GM20000 (cell line): ENCODE results near the gene PPT2.

Experiments used
- DNase-seq: peaks from one replicate; pipeline ENCODE4 v3.0.0; 2012; ENCODE audit warnings: low spot score
- TF ChIP-seq, protein P1 (sequence below): IDR thresholded peaks from 2 replicates; pipeline ENCODE4 v1.5.1; 2012; ENCODE audit warnings: mild to moderate bottlenecking, control low read depth; ENCODE audit errors: extremely low read depth, missing control alignments

Gene PPT2

DNA sequence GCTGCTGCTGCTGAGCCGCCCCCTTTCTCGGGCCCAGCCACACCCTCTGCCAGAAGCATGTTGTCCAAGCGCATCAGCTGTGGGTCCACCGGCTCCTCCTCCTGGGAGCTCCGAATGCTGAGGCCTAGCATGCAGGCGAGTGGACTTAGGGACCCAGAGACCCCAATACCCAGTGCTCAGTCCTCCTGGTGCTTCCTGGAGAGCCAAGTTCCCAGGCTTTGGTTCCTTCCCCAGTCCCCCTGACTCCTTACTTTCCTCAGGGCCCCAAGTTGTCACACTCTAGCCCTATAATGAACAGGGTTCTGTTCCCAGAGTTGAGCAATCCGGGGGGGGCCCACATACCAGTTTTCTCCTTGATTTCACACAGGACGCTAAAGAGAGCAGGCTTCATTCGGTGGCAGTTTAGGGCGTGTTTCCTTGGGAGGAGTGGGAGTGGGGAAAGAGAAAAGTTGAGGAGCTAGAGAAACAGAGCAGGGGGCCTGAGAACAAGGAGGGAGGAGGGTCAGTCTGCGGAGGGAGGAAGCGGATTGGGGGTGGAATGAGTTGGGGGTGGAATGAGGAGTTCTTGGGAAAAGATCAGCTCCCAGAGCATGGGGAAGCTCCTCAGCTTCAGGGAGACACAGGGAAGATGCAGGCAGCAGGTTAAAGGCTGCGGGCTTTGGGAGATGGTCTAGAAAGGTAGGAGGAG lies 34.6 kb downstream of the PPT2 start:
- TF ChIP-seq, protein P1, sequence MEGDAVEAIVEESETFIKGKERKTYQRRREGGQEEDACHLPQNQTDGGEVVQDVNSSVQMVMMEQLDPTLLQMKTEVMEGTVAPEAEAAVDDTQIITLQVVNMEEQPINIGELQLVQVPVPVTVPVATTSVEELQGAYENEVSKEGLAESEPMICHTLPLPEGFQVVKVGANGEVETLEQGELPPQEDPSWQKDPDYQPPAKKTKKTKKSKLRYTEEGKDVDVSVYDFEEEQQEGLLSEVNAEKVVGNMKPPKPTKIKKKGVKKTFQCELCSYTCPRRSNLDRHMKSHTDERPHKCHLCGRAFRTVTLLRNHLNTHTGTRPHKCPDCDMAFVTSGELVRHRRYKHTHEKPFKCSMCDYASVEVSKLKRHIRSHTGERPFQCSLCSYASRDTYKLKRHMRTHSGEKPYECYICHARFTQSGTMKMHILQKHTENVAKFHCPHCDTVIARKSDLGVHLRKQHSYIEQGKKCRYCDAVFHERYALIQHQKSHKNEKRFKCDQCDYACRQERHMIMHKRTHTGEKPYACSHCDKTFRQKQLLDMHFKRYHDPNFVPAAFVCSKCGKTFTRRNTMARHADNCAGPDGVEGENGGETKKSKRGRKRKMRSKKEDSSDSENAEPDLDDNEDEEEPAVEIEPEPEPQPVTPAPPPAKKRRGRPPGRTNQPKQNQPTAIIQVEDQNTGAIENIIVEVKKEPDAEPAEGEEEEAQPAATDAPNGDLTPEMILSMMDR: no peak
- no peak for DNase-seq

DNA sequence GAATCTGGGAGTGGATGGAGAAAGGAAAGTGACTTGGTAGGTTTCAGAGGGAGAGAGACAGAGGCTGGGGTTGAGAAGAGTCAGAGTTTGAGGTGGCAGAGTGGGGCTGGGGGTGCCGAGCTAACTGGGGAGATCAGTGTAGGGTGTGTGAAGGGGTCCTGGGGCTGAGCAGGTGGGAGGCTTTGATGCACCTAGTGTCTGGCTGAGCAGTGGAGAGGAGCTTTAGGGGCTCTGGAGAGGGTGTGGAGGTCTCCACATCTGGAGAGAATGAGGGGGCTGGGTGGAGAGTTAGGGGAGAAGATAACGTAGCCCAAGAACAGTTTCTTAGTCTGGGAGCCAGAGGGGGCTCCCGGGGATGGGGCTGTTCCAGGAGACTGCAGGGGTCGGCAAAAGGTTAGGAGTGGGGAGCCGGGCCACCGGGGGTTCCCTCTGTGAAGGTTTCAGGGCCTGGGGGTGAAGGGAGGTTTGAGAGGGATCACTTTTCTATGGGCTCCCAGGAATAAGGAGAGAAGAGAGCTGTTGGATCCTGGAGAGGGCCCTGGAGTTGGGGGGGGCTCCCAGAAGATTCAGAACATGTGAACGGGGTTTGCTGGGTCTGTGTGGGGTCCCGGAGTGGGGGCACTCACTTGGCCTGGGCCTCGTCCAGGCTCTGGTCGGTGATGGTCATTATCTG lies 35.3 kb downstream of the PPT2 start:
- TF ChIP-seq, protein P1: no peak
- no peak for DNase-seq

DNA sequence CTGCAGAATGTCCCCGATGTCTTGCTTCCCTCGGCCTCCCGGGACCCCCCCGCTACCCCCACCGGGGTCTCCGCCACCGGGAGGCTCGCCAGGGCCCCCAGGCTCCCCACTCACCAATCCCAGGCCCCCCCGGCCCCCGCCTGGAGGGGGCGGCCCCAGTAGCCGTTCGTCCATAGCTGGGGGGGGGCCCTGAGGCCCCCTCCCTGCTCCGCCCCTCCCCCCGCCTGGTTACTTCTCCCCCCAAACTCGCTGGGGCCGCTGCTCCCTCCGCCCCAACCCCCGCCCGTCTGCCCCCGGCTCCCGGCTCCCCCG lies 35.8 kb downstream of the PPT2 start:
- TF ChIP-seq, protein P1: no peak
- DNase-seq: no peak

DNA sequence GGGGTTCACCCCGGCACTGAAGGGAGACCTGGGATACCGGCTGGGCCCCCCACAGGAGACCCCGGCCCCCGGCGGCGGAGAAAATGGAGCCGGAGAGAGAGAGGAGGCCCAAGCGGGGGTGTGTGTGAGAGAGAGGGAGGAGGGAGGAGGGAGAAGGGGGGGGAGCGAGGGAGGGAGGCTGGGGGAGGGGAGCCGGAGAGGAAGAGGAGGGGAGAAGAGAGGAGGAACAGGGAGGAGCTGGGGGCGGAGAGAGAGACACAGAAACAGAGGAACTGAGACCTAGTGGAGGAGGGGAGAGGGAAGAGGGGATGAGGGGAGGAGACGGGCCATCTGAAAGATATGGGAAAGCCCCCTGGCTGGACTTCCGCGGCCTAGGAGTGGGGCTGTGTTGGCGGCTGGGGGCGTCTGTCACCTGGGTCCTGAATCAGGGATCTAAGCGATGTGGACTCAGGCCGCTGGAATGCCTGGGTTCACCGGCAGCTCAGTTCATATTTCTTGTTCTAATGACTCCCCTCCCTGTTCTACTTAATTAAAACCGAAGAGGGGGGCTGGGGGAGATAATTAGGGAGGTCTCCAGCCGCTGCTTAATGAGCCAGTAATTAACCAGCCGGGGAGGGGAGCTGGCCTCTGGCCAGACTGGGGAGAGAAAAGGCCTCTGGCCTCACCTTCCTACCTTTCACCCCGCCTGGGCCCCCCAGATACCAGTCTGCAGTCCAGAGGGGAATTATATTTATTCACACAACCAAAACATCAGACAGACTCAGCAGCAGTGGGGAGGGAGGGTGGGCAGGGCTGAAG lies 36.3 kb downstream of the PPT2 start, which contains the start of gene PBX2:
Gene PBX2 (minus strand): TSS at position 149 of the 798 bp plus-strand sequence. CDS start 287 bp downstream, outside the sequence.
- TF ChIP-seq, protein P1: no peak
- DNase-seq: peak; percentile 89

DNA sequence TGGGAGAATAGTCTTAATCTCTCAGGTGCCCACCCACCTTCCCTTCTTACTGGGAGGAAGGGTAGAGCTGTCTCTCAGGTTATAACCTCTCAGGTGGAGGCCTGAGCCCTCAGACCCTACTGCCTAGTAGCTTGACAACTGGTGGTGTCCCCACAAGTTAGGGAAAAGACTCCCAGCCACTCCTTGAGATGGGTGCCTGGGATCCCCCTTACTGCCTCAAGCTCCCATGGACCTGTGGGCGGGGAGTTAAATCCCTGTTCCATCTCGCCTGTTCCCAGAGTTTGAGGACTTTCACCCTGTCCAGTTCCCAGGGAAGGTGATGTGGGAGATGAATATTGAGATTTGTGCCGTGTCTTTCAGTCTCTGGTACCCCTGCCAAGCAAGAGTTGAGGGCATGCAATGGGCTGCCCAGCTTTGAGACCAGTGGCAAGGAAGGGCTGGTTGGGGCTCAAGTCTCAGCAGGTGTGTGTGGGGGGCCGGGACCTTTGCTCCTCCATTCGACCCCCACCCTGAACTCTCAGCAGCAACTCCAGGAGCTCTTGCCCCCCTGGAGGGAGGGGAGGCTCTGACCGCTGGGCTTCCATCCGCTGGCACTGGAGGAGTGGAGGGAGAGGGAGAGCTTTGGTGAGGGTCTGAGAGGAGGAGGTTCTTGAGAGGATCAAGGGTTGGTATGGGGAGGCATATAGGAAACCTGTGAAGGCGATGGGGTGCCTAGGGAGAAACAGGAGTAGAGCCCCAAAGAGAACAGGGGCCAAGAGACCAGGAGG lies 37.2 kb downstream of the PPT2 start:
- no peak for DNase-seq
- TF ChIP-seq, protein P1: no peak

DNA sequence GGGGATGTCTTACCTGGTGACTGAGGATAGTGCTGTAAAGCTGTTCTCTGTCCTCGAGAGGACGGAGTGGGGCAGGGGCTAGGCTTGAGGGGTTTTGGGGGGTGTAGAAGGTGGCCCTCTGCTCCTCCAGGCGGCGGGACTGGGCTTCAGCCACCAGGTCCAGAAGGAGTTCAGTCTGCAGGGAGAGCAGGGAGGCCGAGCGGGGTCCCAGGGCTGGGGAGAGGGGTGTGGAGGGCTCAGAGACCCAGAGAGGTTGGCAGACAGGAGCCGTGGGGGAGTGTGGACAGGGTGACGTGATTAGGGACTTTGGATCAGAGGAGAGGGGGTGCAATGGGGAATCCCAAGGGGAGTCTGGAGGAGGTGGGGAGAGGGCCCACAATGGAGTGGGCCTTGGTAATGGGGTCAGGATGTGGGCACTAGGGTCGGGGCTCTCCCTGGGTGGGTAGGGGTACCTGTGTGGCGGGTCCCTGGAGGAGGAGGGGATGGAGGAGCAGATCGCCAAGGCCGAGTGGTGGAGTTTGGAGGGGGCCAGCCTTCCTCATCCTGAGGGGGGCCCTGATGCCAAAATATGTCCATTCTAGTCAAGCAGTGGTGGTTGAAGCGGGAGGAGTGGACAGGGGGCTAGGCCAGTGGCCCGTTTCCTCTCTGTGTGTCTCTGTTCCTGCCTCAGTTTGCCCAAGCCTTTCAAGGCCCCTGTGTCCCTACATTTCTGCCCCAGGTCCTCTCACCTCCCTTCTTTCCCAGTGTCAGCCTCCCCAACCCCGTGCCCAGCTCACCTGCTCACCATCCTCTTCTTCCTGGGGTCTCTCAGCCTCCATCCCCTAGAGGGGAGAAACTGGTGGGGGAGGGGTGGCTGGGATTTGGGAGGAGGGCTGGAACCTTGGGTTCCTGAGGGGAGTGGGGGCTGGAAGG lies 38.0 kb downstream of the PPT2 start:
- DNase-seq: no peak
- TF ChIP-seq, protein P1: no peak
